NOMO-1 (cell line): ENCODE results near the gene HK1.
"Not testable (repeated sequence)": the region's sequence is repeated elsewhere in the genome, so short reads cannot be mapped to it uniquely, and the experiment has no call there.

Experiments used
- DNase-seq, 2 experiments: peaks; one replicate each; lab custom pipeline; 2025; ENCODE audit not compliant: unreplicated experiment in 2 of 2; lab: John Stamatoyannopoulos, UW

Gene HK1

DNA sequence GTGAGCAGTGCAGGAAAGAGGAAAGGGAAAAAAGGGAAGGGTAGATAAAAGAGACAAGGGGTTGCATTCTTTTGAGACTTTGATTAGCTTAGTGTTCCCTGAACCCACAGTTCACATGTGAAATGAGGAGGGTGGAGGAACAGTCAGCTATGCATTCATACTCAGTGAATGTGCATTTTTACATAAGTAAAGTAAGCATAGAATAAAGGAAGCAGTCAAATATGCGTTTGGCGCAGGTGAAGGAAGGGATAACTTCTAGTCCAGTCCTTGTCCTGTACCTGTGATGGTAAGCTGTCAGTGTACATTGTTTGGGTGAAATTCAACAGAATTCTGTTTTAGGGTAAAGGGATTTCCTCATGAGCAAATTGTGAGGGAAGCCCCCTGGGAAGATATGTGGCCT is 28.1 kb downstream of the HK1 start:
- DNase-seq = no peak

GRCh38 chr10:69307434-69307833 is 29.1 kb downstream of the HK1 start:
- DNase-seq = no peak

GRCh38 chr10:69308304-69308703 is 30.0 kb downstream of the HK1 start:
- not testable (repeated sequence) for DNase-seq

DNA sequence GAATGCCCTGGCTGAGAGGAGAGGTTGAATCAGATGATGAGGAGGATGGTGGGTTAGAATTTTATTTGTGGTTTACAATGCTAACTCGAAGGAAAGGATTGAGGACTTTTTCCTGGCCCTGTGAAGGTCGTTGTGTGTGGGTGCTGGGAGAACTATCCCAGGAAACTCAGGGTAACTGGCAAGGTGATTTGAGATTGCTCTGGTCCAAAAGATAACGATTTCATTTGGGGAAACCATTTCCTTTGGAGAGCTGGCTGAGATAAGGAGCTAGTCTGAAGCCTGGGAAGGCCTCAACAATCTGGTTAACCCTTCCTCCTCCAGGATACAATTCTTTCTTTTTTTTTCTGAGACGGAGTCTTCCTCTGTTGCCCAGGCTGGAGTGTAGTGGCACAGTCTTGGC is 33.0 kb downstream of the HK1 start:
- no peak for DNase-seq

DNA sequence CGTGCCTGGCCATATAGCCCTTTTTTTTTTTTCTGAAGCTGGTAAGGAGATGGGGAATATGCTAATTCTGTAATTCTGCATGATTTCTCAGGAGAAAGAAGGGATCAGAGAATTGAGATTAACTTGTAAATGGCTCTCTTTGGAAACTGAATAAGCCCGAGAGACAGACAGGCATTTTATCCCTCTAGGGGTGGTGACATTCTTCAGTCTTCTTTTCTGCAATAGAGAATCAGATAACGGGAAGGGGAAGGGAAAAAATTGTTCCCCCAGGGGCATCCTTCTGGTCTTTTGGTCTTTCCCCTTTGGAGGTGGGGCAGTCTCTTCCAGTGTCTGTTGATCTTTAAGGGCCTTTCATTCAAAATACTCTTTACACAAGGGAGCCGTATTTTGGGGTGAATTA is 34.2 kb downstream of the HK1 start:
- no peak for DNase-seq

DNA sequence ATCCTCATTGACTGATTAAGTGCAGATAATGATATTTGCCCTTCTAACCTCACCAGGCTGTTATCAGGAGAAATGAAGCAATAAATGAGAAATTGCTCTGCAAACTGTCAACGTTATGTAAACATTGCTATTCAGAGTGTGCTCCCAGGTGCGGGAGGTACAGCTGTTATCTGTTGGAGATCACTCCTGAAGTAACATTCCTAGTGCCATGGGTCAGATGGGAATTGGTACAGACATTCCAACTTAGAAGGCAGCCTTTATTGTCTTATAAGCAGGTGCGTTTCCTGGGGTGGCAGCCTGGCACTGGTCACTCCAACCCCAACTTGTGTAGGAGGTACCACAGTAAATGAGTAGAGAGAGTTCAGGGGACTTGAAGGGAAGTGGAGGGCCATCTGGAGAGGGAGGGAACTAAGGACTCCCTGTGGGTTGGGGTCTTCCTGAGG is 36.8 kb downstream of the HK1 start:
- DNase-seq = no peak

GRCh38 chr10:69315610-69316312 is 37.5 kb downstream of the HK1 start:
- no peak for DNase-seq

GRCh38 chr10:69316313-69317059 is 38.2 kb downstream of the HK1 start:
- no peak for DNase-seq

DNA sequence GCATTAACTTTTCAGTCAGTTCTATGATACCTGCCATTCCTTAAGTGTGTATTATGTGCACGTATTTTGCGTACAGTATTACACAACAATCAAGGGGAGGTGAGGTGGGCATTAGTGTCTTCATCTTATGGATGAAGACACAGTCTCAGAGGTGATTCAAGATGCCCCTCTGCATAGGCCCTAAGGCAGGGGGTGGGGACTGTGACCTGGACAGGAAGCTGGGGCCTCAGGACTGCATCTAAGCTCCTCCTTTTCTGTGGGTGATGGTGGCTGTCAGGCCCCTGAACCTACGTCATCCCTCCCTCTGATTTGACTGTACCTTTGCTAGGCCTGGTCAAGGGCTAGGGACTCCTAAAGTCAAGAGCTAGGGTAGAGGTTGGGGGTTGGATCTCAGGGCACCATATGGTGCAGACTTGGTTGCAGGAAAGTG is 38.9 kb downstream of the HK1 start:
- DNase-seq = peak; percentile 44 to 63

DNA sequence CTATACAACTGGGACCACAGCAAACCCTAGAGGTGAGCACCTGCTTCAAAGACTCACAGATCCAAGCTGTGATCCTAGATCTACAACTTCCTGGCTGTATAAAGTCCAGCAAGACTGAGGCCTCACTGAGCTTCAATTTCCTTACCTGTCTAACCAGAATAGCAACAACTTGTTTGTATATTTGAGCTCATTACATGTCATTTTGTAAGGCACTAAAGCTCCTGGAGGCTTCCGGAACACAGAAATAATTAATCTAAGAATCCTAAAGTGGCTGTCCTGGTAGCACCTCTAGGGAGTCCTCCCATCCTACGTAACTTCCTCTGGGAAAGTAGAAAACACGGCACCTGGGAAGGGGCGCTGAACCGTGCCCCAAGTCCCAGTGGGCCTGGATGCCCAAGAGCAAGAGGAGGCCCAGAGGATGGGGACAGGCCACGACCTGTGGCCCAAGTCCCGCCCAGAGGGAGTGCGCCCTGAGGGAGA is 39.4 kb downstream of the HK1 start:
- peak in 1 of 2 experiments; percentile 43 for DNase-seq

- peak; percentile 84 to 87 for DNase-seq
These were observed 40.0 kb downstream of the HK1 start for GRCh38 chr10:69318106-69318866.

DNA sequence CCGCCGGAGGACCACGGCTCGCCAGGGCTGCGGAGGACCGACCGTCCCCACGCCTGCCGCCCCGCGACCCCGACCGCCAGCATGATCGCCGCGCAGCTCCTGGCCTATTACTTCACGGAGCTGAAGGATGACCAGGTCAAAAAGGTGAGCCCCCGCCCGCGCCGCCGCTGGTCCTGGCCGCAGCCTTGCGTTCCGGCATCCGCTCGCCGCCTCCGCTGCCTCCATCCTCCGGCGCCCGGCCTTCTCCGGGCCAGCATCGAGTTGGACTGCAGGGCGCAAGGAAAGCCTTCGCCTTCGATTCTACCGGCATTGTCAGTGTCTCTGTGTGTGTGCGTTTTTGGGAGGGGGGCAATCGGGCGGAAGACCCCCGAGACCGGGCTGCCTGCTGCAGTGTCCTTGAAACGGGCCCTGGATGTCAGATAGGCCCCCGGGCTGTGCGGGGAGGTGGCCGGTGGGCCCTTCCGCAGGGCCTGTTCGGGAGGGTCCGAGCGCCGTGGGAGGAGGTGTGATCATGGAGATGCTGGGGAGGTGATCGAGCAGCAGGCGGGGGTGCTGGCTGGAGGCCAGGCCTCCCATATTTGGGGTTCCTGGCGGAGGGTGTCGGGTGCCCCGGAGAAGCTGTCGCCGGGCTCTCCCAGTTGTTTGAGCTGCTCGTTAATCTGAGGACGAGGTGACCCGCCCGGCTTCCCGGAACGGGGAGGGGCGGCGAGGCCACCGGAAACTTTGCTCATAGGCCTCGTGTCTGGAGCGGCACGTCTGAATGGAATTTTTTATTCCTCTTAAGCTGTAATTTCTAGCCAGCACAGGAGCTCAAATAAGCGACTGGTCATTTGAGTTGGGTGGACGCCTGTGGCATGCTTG is 40.8 kb downstream of the HK1 start:
- DNase-seq = no peak

GRCh38 chr10:69319841-69320316 is 41.6 kb downstream of the HK1 start:
- no peak for DNase-seq

- DNase-seq = no peak
These were observed 42.2 kb downstream of the HK1 start for GRCh38 chr10:69320521-69320920.

DNA sequence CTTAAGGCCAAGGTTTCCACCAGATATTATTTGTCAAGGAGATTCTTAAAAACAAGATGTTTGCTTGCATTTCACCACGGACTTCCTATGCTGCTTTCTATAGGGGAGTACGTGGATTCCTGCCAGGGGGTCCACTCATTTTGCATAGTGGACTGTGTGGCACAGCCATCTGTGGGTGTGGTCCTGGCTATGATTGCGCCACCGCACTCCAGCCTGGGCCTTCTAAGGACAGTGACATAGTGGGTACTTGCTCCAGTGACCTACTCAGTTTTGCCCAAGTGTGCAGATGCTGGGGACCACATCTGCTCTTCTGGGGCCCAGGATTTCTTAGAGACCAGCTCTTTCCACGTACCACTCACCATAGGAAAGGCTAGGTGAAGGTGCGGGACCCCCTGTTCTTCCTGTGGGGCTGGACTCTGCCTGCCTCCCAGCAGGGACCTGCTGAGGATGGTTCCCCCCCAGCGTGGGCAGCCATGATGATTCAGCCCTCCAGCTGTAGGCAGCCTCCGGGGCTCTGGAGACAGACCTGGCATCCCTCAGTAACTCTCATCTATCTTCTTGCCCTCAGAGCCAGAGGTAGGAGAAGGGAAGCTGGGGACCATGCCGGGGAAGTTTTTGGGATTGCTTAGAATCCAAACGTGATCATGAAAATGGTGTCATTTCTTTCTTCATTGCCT is 42.9 kb downstream of the HK1 start:
- no peak for DNase-seq

DNA sequence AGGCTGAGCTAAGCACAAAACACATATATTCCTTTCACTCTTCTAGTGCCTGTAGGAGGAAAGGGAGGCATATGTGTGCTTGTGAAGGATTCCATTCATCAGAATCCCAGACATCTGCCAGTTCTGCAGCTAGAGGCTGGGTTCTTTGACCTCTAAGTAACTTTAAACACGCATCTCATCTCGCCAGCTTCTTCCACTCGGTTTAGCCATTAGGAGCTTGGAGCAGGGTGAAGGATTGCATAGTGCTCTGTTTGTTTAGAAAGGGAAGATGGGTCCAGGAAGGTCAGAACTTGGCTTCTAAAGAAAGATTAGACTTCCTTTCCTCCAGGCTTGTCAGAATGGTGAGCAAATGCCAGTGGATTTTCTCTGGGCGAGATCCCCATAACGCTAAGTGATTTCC is 43.6 kb downstream of the HK1 start:
- DNase-seq = no peak

DNA sequence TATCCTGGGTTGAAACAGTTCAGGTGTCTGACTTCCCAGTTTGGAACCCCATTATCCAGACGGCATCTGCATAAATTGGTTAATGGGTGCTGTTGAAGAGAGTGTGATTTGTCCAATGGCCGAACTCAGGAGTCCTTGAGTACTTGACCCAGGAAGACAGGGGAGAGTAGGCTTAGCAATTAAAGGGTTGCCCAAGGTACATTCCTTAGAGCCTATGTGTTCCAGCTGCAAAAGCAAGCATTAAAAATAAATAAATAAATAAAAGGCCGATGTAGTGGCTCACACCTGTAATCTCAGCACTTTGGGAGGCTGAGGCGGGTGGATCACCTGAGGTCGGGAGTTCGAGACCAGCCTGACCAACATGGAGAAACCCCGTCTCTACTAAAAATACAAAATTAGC is 44.0 kb downstream of the HK1 start:
- DNase-seq = not testable (repeated sequence)

DNA sequence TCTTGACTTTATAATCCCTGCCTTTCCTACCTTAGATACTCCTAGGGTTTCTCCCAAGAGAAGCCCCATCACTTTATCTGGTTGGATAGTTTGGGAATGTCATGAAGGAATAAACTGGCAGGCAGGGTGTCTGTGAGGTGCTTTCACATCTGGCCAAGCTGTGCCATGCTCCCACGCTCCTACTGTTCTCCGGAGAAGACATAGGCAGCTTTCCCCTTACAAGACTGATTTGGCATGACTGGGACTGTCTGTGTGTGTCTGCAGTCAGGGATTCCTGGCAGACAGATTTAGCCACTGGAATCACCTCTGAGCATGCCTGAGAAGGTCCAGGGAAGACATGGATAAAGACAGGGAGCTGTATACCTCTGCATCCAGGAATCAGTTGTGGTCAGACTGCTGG is 45.3 kb downstream of the HK1 start:
- DNase-seq = no peak

- no peak for DNase-seq
These were observed 46.3 kb downstream of the HK1 start for GRCh38 chr10:69324583-69324982.
